Lower leg skin (tissue), 4 donors: Measurements from ENCODE around the gene SOX5. TPM values are rescaled to one million over a fixed set of nuclear protein-coding genes. Genes with fewer than 3 reads are reported as not detected.

ENCODE experiments used
- DNase-seq, 2 donors: peaks; one replicate each; pipeline ENCODE4 v3.0.0-alpha.2; 2019; ENCODE audit warnings: low spot score in 2 of 2
- H3K4me3 ChIP-seq: fragments of 200-600 bp; sonication (generic); 2 replicates; pipeline ENCODE4 v1.5.1; 2017; ENCODE audit warnings: mild to moderate bottlenecking, low read depth; ENCODE audit not compliant: poor library complexity, severe bottlenecking
- CTCF ChIP-seq, 3 donors: fragments of 450-650 bp; IDR thresholded peaks; one replicate each; pipeline ENCODE4 v1.5.1; 2016; ENCODE audit warnings: antibody characterized with exemption in 3 of 3, mild to moderate bottlenecking in 3 of 3, moderate library complexity in 2 of 3
- POLR2A ChIP-seq, 2 donors: fragments of 450-650 bp; IDR thresholded peaks; one replicate each; pipeline ENCODE4 v1.6.1; 2016 to 2017; ENCODE audit warnings: antibody characterized with exemption in 2 of 2, mild to moderate bottlenecking in 1 of 2, moderate library complexity in 1 of 2
- WGBS, 2 donors: methylation state at CpG; one replicate each; pipeline ENCODE4 v1.1.5; 2018; 5-methylcytosine and 5-hydroxymethylcytosine counted together
- intact Hi-C: fragments of 100-400 bp; cut with DNase I; formaldehyde crosslinking; loops from one replicate; pipeline ENCODE4 v1.15.0; 2023; ENCODE audit warnings: low total_unique reads
- total RNA-seq, 4 donors: library from RNA; depleted of rRNA; stranded (reverse); fragments of >200 nt; gene quantifications; one replicate each; pipeline ENCODE4 v1.1.0, GENCODE V29; 2016

Gene SOX5
- total RNA-seq, 4 donors from 2014 or later = 23.7 to 59.7 (median 33.6) TPM

- no peak for TF ChIP-seq POLR2A (IDR thresholded peaks at IDR 0.05)
- no peak for TF ChIP-seq CTCF (IDR thresholded peaks at IDR 0.05)
- intact Hi-C loops = no loop called here
- no peak for DNase-seq
- no peak overlapping the region for H3K4me3 ChIP-seq
Observed at GRCh38 chr12:23954332-23954731, 4.9 kb upstream of the SOX5 start.

- 73 to 80% methylated on average over 3 of the region's 3 CpGs for WGBS, 2 donors
- TF ChIP-seq POLR2A (IDR thresholded peaks at IDR 0.05) (no peak), CTCF (IDR thresholded peaks at IDR 0.05) (no peak)
- intact Hi-C loops = no loop called here
- DNase-seq = no peak
- no peak overlapping the region for H3K4me3 ChIP-seq
Observed at GRCh38 chr12:23952071-23952470, 2.6 kb upstream of the SOX5 start.

GRCh38 chr12:23950775-23951451 lies 1.4 kb upstream of the SOX5 start:
- intact Hi-C loops = no loop called here
- 24 to 33% methylated on average over 11 of the region's 11 CpGs for WGBS, 2 donors

GRCh38 chr12:23950210-23950774 lies 822 bp upstream of the SOX5 start:
- H3K4me3 ChIP-seq = peak overlapping the region; percentile 1
- no peak for TF ChIP-seq POLR2A (IDR thresholded peaks at IDR 0.05)
- TF ChIP-seq CTCF (IDR thresholded peaks at IDR 0.05) = no peak
- intact Hi-C loops = no loop called here
- 12 to 15% methylated on average over 17 of the region's 17 CpGs for WGBS, 2 donors
- DNase-seq = no peak

More at GRCh38 chr12:23950775-23951451, 1.4 kb upstream of the SOX5 start:
- peak overlapping the region; percentile 1 for H3K4me3 ChIP-seq
- DNase-seq = no peak
- no peak for TF ChIP-seq CTCF (IDR thresholded peaks at IDR 0.05)
- TF ChIP-seq POLR2A (IDR thresholded peaks at IDR 0.05) = no peak

GRCh38 chr12:23948291-23948690 lies 1.2 kb downstream of the SOX5 start:
- DNase-seq = no peak
- 79 to 85% methylated on average over 4 of the region's 4 CpGs for WGBS, 2 donors
- TF ChIP-seq CTCF (IDR thresholded peaks at IDR 0.05) = no peak
- TF ChIP-seq POLR2A (IDR thresholded peaks at IDR 0.05) = no peak
- intact Hi-C loops = no loop called here
- no peak overlapping the region for H3K4me3 ChIP-seq

- no peak overlapping the region for H3K4me3 ChIP-seq
- WGBS, 2 donors = 62 to 79% methylated on average over 2 of the region's 2 CpGs
- DNase-seq = no peak
- TF ChIP-seq CTCF (IDR thresholded peaks at IDR 0.05) (no peak), POLR2A (IDR thresholded peaks at IDR 0.05) (no peak)
- intact Hi-C loops = no loop called here
Observed at GRCh38 chr12:23947395-23947794, 2.1 kb downstream of the SOX5 start.
